K562 (cell line): Measurements from ENCODE around the gene ENPP7. TPM values are rescaled to one million over a fixed set of nuclear protein-coding genes. Genes with fewer than 3 reads are reported as not detected.
A peak's percentile ranks its signal among the peaks of the same experiment; 100 is the strongest.

ENCODE experiments used
- BCLAF1 ChIP-seq, 2 experiments: fragments of 450-650 bp in 1 of 2; IDR thresholded peaks; 2 replicates each; pipeline ENCODE4 v1.6.1; 2011 to 2017; ENCODE audit warnings: low read depth in 2 of 2, antibody characterized with exemption in 1 of 2, borderline replicate concordance in 1 of 2, low read length in 1 of 2, mild to moderate bottlenecking in 1 of 2, mixed read lengths in 1 of 2; ENCODE audit not compliant: control insufficient read depth in 1 of 2
- CREB3 ChIP-seq: fragments of 450-650 bp; conservative IDR thresholded peaks from 2 replicates; pipeline ENCODE4 v1.6.1; 2016; ENCODE audit warnings: missing genetic modification characterization, low read depth, mild to moderate bottlenecking, missing compliant biosample characterization, moderate library complexity
- FUS ChIP-seq: fragments of 200-400 bp; formaldehyde crosslinking; optimal IDR thresholded peaks from 2 replicates; pipeline ENCODE3; 2017; ENCODE audit warnings: low read depth, low read length
- SOX6 ChIP-seq: fragments of 450-650 bp; IDR thresholded peaks from 2 replicates; pipeline ENCODE4 v1.6.1; 2014; ENCODE audit warnings: mild to moderate bottlenecking
- SPI1 ChIP-seq: IDR thresholded peaks from 2 replicates; pipeline ENCODE4 v1.6.1; 2011; ENCODE audit warnings: low read depth, low read length, control low read depth, borderline replicate concordance
- ZNF165 ChIP-seq: fragments of 250-450 bp; sonication (Bioruptor Pico); IDR thresholded peaks from 2 replicates; pipeline ENCODE4 v1.4.0; 2020; ENCODE audit warnings: borderline replicate concordance
- ZNF24 ChIP-seq: fragments of 450-650 bp; IDR thresholded peaks from 2 replicates; pipeline ENCODE4 v1.6.1; 2016
- polyA plus RNA-seq, 8 experiments: library from polyadenylated mRNA; depleted of rRNA in 4 of 8; stranded (reverse) in 5 of 8; unstranded in 3 of 8; fragments of >200 nt; fragmentation: Nextera tagmentation in 2 of 8; fragmentation: Illumina TruSeq in 1 of 8; extraction: Ambion mirVana in 2 of 8; extraction: Trizol in 1 of 8; gene quantifications; 2 replicates each; pipeline versions ENCODE4 v1.2.1 to v1.2.3, GENCODE V29; 2011 to 2014; ENCODE audit warnings: inconsistent platforms in 1 of 8, missing spikeins in 1 of 8
- total RNA-seq, 7 experiments: library from RNA; depleted of rRNA in 6 of 7; stranded (reverse); fragments of >200 nt in 6 of 7; fragmentation: Illumina TruSeq in 2 of 7; extraction: Trizol in 2 of 7; gene quantifications; 2 replicates each; pipeline versions ENCODE4 v1.2.1 to v1.2.3, GENCODE V29; 2011 to 2021; ENCODE audit warnings: low replicate concordance in 1 of 7

Gene ENPP7
- total and polyA plus RNA-seq, 9 of the 15 experiments (the other 6 are each of a cell fraction or from before 2014, with no cell fraction given) = not detected

GRCh38 chr17:79749958-79750357 is 19.2 kb downstream of the ENPP7 start (continued):
- TF ChIP-seq ZNF165 (CRISPR knock-in tag) (no peak), CREB3 (tag) (no peak), BCLAF1 (IDR thresholded peaks at IDR 0.05; ENCODE audit: borderline replicate concordance in 1 of 2, control insufficient read depth in 1 of 2, low read depth in 2 of 2, low read length in 1 of 2) (no peak), FUS (no peak), SOX6 (peak; percentile 77), SPI1 (peak; percentile 14; the same call in 1 of the 2 replicates), ZNF24 (no peak)
